Heart right ventricle (tissue), 16 donors: ENCODE results near the gene ADORA2A. TPM values are rescaled to one million over a fixed set of nuclear protein-coding genes. Genes with fewer than 3 reads are reported as not detected.

Source experiments
- ATAC-seq, 8 donors: fragments of 200-7000 bp; cut with Tn5 transposase; one replicate each; pipeline ENCODE4 v1.9.1; 2020; ENCODE audit warnings: mild to moderate bottlenecking in 8 of 8, moderate library complexity in 8 of 8, moderate number of reproducible peaks in 1 of 8
- DNase-seq, 2 donors: peaks; one replicate each; pipeline ENCODE4 v3.0.0-alpha.2; 2020
- H3K27ac ChIP-seq, 10 donors: fragments of 200-600 bp; sonication (generic) in 2 of 10; one replicate each; pipeline versions ENCODE4 v1.5.0 to v1.8.0; 2020 to 2022; ENCODE audit warnings: mild to moderate bottlenecking in 3 of 10
- H3K27me3 ChIP-seq, 7 donors: fragments of 200-600 bp; one replicate each; pipeline ENCODE4 v1.8.0; 2021 to 2022; ENCODE audit warnings: mild to moderate bottlenecking in 2 of 7
- H3K36me3 ChIP-seq, 9 donors: fragments of 200-600 bp; sonication (generic) in 1 of 9; one replicate each; pipeline versions ENCODE4 v1.5.0 to v1.8.0; 2020 to 2022; ENCODE audit warnings: mild to moderate bottlenecking in 2 of 9
- H3K4me1 ChIP-seq, 9 donors: fragments of 200-600 bp; sonication (generic) in 1 of 9; one replicate each; pipeline versions ENCODE4 v1.5.0 to v1.8.0; 2020 to 2022; ENCODE audit warnings: mild to moderate bottlenecking in 4 of 9
- H3K4me3 ChIP-seq, 10 donors: fragments of 200-600 bp; sonication (generic) in 2 of 10; one replicate each; pipeline versions ENCODE4 v1.5.0 to v1.8.0; 2020 to 2022; ENCODE audit warnings: mild to moderate bottlenecking in 7 of 10, moderate library complexity in 2 of 10
- H3K9me3 ChIP-seq, 11 donors: fragments of 200-600 bp in 10 of 11; sonication (generic) in 2 of 11; one replicate each; pipeline versions ENCODE4 v1.5.0 to v1.8.0; 2013 to 2022; ENCODE audit warnings: mild to moderate bottlenecking in 2 of 11, control low read depth in 1 of 11, moderate library complexity in 1 of 11
- CTCF ChIP-seq, 9 donors: fragments of 200-600 bp; sonication (generic) in 2 of 9; IDR thresholded peaks; one replicate each; pipeline versions ENCODE4 v1.5.0 to v1.8.0; 2021 to 2022; ENCODE audit warnings: antibody characterized with exemption in 9 of 9, mild to moderate bottlenecking in 5 of 9, moderate library complexity in 1 of 9
- WGBS, 2 donors: extraction: QIAGEN DNeasy Blood & Tissue Kit; methylation state at CpG; one replicate each; pipeline ENCODE4 v1.1.7; 2013; ENCODE audit warnings: inconsistent platforms in 1 of 2; 5-methylcytosine and 5-hydroxymethylcytosine counted together
- intact Hi-C, 10 donors: fragments of 100-400 bp; cut with DNase I; formaldehyde crosslinking; loops; one replicate each; pipeline versions ENCODE4 v1.11.1 to v1.14.2; 2022
- polyA plus RNA-seq, 2 donors: library from polyadenylated mRNA; stranded (reverse); fragments of 200-250 nt; gene quantifications; one replicate each; pipeline ENCODE4 v1.2.3, GENCODE V29; 2013
- total RNA-seq, 10 donors: library from RNA; stranded (reverse); fragmentation: NEBNext Ultra II Directional in 3 of 10; extraction: Animal tissue kit (Norgen Biotek cat#: 25700) in 3 of 10; gene quantifications; one replicate each; pipeline versions ENCODE4 v1.2.1 to v1.2.4, GENCODE V29; 2021 to 2023
- donor health status: Arrhythmogenic right ventricular cardiomyopathy.
- donor health status: ischemic (EF 13 %, LVEDD 7.1; RV severe dilation, severe dysfunction).
- donor health status: healthy with polysubstance abuse.
- donor health status: DM: no; HTN: yes; CAD: no.
- donor health status: DM: no; HTN: no; CAD: no.
- donor health status: ischemic (EF 25% LVEDD 6.9; RV normal size, moderate dysfunction).
- donor health status: ischemic (EF 25% LVEDD 5.7; RV mildly dilated, moderate dysfunction).
- donor health status: healthy.
- donor health status: DM: yes; HTN: yes; CAD: no.
- donor health status: Ischemic cardiomyopathy.
- donor health status: ischemic (EF 35%, LVEDD 5.7; RV mildly dilated, moderate dysfunction).
- donor health status: nonischemic (EF 11% LVEDD 7.7; RV severe dilation, severe dysfunction).
- donor health status: DM: yes; HTN: yes; CAD: no.
- donor health status: PGD.
- donor health status: ischemic (EF 29% LVEDD 5.4; RV normal size, mild dysfunction).
- donor health status: nonischemic (EF 23%, LVEDD 6.1; RV moderate dilation, normal function).

ADORA2A gene
- total and polyA plus RNA-seq, 12 donors = 1.5 to 9.7 (median 4.1) TPM

DNA sequence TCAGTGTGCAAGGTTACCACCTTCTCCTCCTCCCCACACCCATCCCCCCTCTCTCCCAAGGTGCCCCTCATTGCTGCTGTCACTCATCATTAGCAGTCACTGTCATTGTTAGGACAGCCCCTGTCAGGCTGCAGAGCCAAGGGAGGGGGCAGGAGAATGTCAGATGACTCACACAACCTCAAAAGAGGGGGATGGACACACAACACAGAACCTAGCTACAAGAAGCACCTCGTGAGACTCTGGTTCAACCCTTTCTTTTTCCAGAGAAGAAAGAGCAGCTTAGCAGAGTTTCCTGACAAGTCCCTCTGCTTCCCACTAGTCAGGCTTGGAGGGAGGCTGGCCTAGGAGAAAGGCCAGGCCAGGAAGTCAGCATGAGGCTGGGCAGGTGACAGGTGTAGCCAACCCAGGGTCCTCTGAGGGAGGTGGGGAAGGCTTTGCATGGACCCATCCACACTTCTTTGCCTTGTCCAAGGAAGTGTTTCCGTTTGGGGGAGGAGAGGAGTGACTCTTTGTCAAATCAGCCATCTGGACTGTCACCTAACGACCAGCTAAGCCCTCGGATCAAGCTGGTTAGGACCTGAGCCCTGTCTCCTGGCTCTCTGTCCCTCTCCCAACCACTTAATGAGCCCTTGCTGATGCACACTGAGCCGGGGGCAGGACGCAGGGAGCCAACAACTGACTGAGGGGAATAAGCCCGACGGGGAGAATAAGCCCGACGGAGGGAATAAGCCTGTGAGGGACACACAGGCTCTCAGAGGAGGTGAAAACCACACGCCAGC, 18.3 kb downstream of the ADORA2A start:
- H3K27ac ChIP-seq = peak overlapping the region in 3 of 10 donors; percentile 0 to 39 (median 6)
- 70 to 76% methylated on average over 11 of the region's 11 CpGs for WGBS, 2 donors

GRCh38 chr22:24446260-24446611, 18.8 kb downstream of the ADORA2A start:
- no peak for TF ChIP-seq CTCF (IDR thresholded peaks at IDR 0.05)
- Histone ChIP-seq H3K27ac (peak overlapping the region in 1 of 10 donors; percentile 0), H3K9me3 (no peaks in the 10 kb centered on the region), H3K36me3 (peaks cover 0 to 28% (median 5%) of the 10 kb centered on the region in 9 donors), H3K4me3 (no peak overlapping the region), H3K4me1 (peaks cover 0 to 59% (median 47%) of the 10 kb centered on the region in 9 donors), H3K27me3 (no peaks in the 10 kb centered on the region)
- 83 to 85% methylated on average over 3 of the region's 3 CpGs for WGBS, 2 donors
- intact Hi-C loops = no loop called here
- ATAC-seq = no peak
- no peak for DNase-seq

More for the DNA sequence above, 18.3 kb downstream of the ADORA2A start:
- DNase-seq (no peak), ATAC-seq (no peak)
- Histone ChIP-seq H3K27me3 (no peaks in the 10 kb centered on the region), H3K4me3 (no peak overlapping the region), H3K36me3 (peaks cover 0 to 34% (median 8%) of the 10 kb centered on the region in 9 donors), H3K4me1 (peaks cover 0 to 59% (median 44%) of the 10 kb centered on the region in 9 donors), H3K9me3 (no peaks in the 10 kb centered on the region)
- intact Hi-C loops = no loop called here
- no peak for TF ChIP-seq CTCF (IDR thresholded peaks at IDR 0.05)

DNA sequence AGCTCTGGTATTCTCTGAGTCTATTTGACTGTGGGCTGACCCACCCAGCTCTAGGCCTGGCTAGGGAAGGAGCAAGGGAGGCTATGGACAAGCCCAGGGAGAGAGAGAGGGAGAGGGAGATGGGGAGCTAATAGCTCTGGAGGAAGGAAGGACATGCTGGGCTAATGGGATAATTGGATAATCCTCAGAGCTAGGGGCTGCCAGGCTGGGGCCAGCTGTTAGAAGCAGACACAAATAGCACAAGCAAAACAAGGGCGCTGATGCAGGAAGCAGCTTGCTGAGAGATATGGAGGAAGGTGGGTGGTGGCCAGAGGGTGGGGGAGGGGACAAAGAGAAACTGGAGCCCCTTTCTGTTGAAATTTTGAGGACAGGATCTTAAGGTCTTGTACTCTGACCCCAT, 23.2 kb downstream of the ADORA2A start:
- TF ChIP-seq CTCF (IDR thresholded peaks at IDR 0.05) = no peak
- peaks cover 2 to 39% (median 29%) of the 10 kb centered on the region in 9 donors for H3K4me1 ChIP-seq
- DNase-seq (no peak), ATAC-seq (peak; percentile 47 to 87 (median 68))
- intact Hi-C loops = no loop called here
- H3K27me3 ChIP-seq = no peaks in the 10 kb centered on the region
- 28 to 29% methylated on average over 1 of the region's 1 CpG for WGBS, 2 donors
- no peaks in the 10 kb centered on the region for H3K36me3 ChIP-seq
- peaks cover 0 to 6% (median 0%) of the 10 kb centered on the region in 11 donors for H3K9me3 ChIP-seq
- no peak overlapping the region for H3K4me3 ChIP-seq
- H3K27ac ChIP-seq = peak overlapping the region in 7 of 10 donors; percentile 8 to 69 (median 47)

- intact Hi-C loops = no loop called here
- DNase-seq (no peak), ATAC-seq (no peak)
- Histone ChIP-seq H3K4me3 (no peak overlapping the region), H3K27me3 (no peaks in the 10 kb centered on the region), H3K36me3 (no peaks in the 10 kb centered on the region), H3K4me1 (peaks cover 2 to 39% (median 33%) of the 10 kb centered on the region in 9 donors), H3K27ac (peak overlapping the region in 7 of 10 donors; percentile 8 to 69 (median 44)), H3K9me3 (peaks cover 0 to 6% (median 0%) of the 10 kb centered on the region in 11 donors)
- no peak for TF ChIP-seq CTCF (IDR thresholded peaks at IDR 0.05)
Measured at GRCh38 chr22:24451162-24451561, 23.8 kb downstream of the ADORA2A start.
